NCI-H1092 treated with DMSO at 0.1 percent for 48 hours (cell line): Measurements from ENCODE around the gene MAP4K1.

ENCODE experiments used
- DNase-seq: peaks from one replicate; lab custom pipeline; 2025; lab: John Stamatoyannopoulos, UW

The MAP4K1 gene

GRCh38 chr19:38543807-38544568, 73.8 kb downstream of the MAP4K1 start:
- DNase-seq, result peak; percentile 13

DNA sequence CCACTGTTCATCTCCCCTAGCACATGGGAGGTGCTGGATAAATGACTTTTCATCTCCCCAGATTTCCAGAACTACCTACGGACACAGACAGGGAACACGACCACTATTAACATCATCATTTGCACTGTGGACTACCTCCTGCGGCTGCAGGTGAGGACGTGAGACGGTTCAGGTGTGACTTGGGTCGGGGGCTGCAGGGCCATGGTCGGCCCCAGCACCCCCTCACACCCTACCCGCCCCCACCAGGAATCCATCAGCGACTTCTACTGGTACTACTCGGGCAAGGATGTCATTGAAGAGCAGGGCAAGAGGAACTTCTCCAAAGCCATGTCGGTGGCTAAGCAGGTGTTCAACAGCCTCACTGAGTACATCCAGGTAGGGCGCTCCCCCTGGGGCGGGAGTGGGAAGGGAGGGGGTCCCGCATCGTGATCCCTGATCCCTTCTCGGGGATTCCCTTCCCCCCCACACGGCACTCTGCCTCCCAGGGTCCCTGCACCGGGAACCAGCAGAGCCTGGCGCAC, 74.4 kb downstream of the MAP4K1 start:
- DNase-seq, result no peak

DNA sequence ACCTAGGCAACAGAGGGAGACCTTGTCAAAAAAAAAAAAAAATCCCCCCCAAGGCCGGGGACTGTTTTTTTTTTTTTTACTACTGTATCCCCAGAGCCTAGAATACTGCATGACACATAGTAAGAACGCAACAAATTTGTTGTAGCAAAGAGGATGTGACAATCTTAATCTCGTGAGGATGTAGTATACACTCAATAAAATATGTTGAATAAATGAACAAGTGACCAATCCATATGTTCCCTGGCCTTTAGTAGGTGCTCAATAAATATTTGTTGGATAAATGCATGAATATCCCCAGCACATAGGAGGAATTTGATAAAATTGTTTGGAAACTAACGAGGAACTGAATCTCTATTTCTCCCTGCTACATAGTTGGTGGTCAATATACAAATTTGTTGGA, 75.7 kb downstream of the MAP4K1 start:
- DNase-seq, result no peak

DNA sequence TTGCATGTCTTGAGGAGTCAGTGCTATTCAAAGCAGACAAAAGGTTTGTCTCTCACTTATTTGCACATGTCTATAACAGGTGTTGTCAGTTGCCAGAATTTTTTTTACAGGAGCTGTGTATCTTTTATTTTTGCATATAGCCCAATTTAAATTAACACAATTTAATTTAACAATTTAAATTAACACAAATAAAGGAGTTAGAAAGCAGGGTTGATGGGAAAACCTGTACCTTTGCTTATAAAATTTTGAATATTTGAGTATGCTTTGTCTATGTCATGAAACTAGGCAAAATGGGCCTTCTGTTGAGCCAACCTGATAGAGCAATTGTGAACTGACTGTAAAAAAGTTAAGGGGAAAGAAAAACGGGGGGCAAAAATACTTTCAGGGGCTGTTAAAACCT, 78.0 kb downstream of the MAP4K1 start:
- no peak for DNase-seq

DNA sequence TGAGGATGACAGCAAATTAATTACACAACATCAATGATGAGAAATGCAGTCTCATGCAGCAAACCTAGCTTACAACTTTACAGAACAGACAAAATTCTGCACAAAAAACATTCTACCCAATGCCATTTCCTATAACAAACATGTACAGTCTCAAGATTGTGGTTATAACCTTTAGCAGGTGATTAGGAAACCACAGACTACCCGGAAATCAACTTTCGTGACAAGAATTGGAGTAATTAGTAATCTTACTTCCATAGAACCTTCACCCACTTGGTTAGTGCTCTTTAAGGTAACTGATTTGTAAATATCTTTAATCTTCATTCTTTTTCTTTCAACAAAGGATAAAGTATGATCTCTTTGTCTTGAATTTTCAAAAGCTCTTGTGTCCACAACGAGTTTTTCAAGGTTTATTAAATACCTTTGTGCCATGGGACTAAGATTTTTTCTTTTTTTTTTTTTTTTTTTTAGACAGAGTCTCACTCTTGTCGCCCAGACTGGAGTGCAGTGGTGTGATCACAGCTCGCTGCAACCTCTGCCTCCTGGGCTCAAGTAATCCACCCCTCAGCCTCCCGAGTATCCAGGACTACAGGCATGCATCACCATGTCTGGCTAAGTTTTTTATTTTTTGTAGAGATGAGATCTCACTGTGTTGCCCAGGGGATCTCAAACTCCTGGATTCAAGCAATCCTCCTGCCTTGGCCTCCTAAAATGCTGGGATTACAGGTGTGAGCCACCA, 78.8 kb downstream of the MAP4K1 start:
- no peak for DNase-seq

DNA sequence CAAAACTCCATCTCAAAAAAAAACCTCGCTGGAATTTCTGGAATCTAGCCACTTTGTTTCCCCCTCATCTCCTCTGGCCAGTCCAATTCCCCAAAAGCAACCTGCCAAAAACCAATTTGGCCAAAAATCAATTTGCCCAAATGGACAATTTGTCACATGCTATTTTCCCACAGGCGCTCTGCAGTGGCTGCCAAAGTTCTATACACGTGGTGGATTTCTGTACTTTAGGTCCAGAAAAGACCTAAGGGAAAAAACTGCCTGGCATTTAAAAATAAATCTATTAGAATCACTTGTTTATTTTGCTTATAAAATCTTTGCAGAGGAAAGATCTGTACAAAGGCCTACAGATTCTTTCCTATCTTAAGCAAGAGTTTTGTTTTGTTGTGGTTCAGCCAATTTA, 79.4 kb downstream of the MAP4K1 start:
- DNase-seq, result no peak
